ENCODE measurements around the gene SLC9A9. TPM values are rescaled to one million over a fixed set of nuclear protein-coding genes. Genes with fewer than 3 reads are reported as not detected.

Gene SLC9A9
- total RNA-seq, 1 donor from 2014 or later, result 3.5 TPM

- H3K36me3 Mint-ChIP-seq (ENCODE audit: unreplicated experiment), result no peaks in the 10 kb centered on the region
- no peak for DNase-seq (ENCODE audit: extremely low spot score, unreplicated experiment)
- no peak for TF ChIP-seq CTCF (IDR thresholded peaks at IDR 0.05)
Observed at GRCh38 chr3:143754090-143754489, 94.2 kb downstream of the SLC9A9 start.

GRCh38 chr3:143753456-143753855 is 94.8 kb downstream of the SLC9A9 start:
- no peak for TF ChIP-seq CTCF (IDR thresholded peaks at IDR 0.05)
- peaks cover 16% of the 10 kb centered on the region for H3K27me3 Mint-ChIP-seq (ENCODE audit: unreplicated experiment)
- no peak overlapping the region for H3K27ac Mint-ChIP-seq (ENCODE audit: unreplicated experiment)
- H3K4me1 Mint-ChIP-seq (ENCODE audit: unreplicated experiment), result no peaks in the 10 kb centered on the region
- no peaks in the 10 kb centered on the region for H3K9me3 Mint-ChIP-seq (ENCODE audit: unreplicated experiment)
- DNase-seq (ENCODE audit: extremely low spot score, unreplicated experiment), result no peak
- H3K36me3 Mint-ChIP-seq (ENCODE audit: unreplicated experiment), result no peaks in the 10 kb centered on the region
- H3K4me3 Mint-ChIP-seq (ENCODE audit: unreplicated experiment), result no peak overlapping the region

More at GRCh38 chr3:143754090-143754489, 94.2 kb downstream of the SLC9A9 start:
- Mint-ChIP-seq H3K27ac (ENCODE audit: unreplicated experiment) (no peak overlapping the region), H3K4me1 (ENCODE audit: unreplicated experiment) (no peaks in the 10 kb centered on the region), H3K4me3 (ENCODE audit: unreplicated experiment) (no peak overlapping the region), H3K9me3 (ENCODE audit: unreplicated experiment) (no peaks in the 10 kb centered on the region), H3K27me3 (ENCODE audit: unreplicated experiment) (peaks cover 19% of the 10 kb centered on the region)

GRCh38 chr3:143753006-143753405 is 95.3 kb downstream of the SLC9A9 start:
- Mint-ChIP-seq H3K27ac (ENCODE audit: unreplicated experiment) (no peak overlapping the region), H3K4me1 (ENCODE audit: unreplicated experiment) (no peaks in the 10 kb centered on the region), H3K9me3 (ENCODE audit: unreplicated experiment) (no peaks in the 10 kb centered on the region), H3K4me3 (ENCODE audit: unreplicated experiment) (no peak overlapping the region), H3K36me3 (ENCODE audit: unreplicated experiment) (no peaks in the 10 kb centered on the region), H3K27me3 (ENCODE audit: unreplicated experiment) (peaks cover 13% of the 10 kb centered on the region)
- DNase-seq (ENCODE audit: extremely low spot score, unreplicated experiment), result no peak
- TF ChIP-seq CTCF (IDR thresholded peaks at IDR 0.05), result no peak

- Mint-ChIP-seq H3K9me3 (ENCODE audit: unreplicated experiment) (no peaks in the 10 kb centered on the region), H3K4me1 (ENCODE audit: unreplicated experiment) (no peaks in the 10 kb centered on the region), H3K36me3 (ENCODE audit: unreplicated experiment) (no peaks in the 10 kb centered on the region), H3K4me3 (ENCODE audit: unreplicated experiment) (no peak overlapping the region), H3K27ac (ENCODE audit: unreplicated experiment) (no peak overlapping the region), H3K27me3 (ENCODE audit: unreplicated experiment) (peaks cover 11% of the 10 kb centered on the region)
- no peak for TF ChIP-seq CTCF (IDR thresholded peaks at IDR 0.05)
- no peak for DNase-seq (ENCODE audit: extremely low spot score, unreplicated experiment)
Observed at GRCh38 chr3:143751643-143752178, 96.6 kb downstream of the SLC9A9 start.

GRCh38 chr3:143750841-143751240 is 97.4 kb downstream of the SLC9A9 start:
- TF ChIP-seq CTCF (IDR thresholded peaks at IDR 0.05), result no peak
- DNase-seq (ENCODE audit: extremely low spot score, unreplicated experiment), result no peak
- no peaks in the 10 kb centered on the region for H3K9me3 Mint-ChIP-seq (ENCODE audit: unreplicated experiment)
- H3K36me3 Mint-ChIP-seq (ENCODE audit: unreplicated experiment), result no peaks in the 10 kb centered on the region
- no peak overlapping the region for H3K4me3 Mint-ChIP-seq (ENCODE audit: unreplicated experiment)
- no peak overlapping the region for H3K27ac Mint-ChIP-seq (ENCODE audit: unreplicated experiment)
- H3K27me3 Mint-ChIP-seq (ENCODE audit: unreplicated experiment), result peaks cover 11% of the 10 kb centered on the region
- no peaks in the 10 kb centered on the region for H3K4me1 Mint-ChIP-seq (ENCODE audit: unreplicated experiment)

Measured in osteocyte (in vitro differentiated cells).